ENCODE results near the gene DRC3.

DRC3 gene

GRCh38 chr17:18056214-18056613 lies 83.6 kb downstream of the DRC3 start:
- no peak for DNase-seq

- DNase-seq = no peak
These were observed 86.6 kb downstream of the DRC3 start for GRCh38 chr17:18059283-18059682.

DNA sequence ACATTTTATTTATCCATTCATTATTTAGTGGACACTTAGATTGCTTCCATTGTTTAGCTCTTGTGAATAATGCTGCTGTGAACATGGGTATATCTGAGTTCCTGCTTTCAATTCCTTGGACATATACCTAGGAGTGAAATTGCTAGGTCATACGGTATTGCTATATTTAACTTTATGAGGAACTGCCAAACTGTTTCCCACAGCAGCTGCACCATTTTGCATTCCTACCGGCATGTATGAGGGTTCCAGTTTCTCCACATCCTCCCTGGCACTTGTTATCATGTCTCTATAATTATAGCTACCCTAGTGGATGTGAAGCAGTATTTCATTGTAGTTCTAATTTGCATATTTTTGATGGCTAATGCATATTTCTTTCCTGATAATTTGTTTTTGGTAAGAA lies 91.4 kb downstream of the DRC3 start:
- no peak for DNase-seq

GRCh38 chr17:18065546-18065945 lies 92.9 kb downstream of the DRC3 start:
- no peak for DNase-seq
